OCI-LY1 (cell line): ENCODE measurements around the gene LCP2.

Experiments used
- CTCF ChIP-seq: fragments of 200-600 bp; sonication (generic), shearing (Covaris generic); IDR thresholded peaks from 2 replicates; pipeline ENCODE4 v1.5.1; 2017; ENCODE audit warnings: mild to moderate bottlenecking, antibody characterized with exemption, low read length, moderate library complexity, mixed read lengths
- EZH2 ChIP-seq: fragments of 200-600 bp; sonication (generic), shearing (Covaris generic); IDR thresholded peaks from 2 replicates; pipeline ENCODE4 v1.8.0; 2017; ENCODE audit warnings: borderline replicate concordance, mixed run types, mild to moderate bottlenecking, antibody characterized with exemption, low read length, moderate library complexity, mixed read lengths

GRCh38 chr5:170283296-170283695, 14.3 kb downstream of the LCP2 start:
- TF ChIP-seq CTCF = no peak
- no peak for TF ChIP-seq EZH2
